ENCODE results near the gene GLO1.

Gene GLO1

DNA sequence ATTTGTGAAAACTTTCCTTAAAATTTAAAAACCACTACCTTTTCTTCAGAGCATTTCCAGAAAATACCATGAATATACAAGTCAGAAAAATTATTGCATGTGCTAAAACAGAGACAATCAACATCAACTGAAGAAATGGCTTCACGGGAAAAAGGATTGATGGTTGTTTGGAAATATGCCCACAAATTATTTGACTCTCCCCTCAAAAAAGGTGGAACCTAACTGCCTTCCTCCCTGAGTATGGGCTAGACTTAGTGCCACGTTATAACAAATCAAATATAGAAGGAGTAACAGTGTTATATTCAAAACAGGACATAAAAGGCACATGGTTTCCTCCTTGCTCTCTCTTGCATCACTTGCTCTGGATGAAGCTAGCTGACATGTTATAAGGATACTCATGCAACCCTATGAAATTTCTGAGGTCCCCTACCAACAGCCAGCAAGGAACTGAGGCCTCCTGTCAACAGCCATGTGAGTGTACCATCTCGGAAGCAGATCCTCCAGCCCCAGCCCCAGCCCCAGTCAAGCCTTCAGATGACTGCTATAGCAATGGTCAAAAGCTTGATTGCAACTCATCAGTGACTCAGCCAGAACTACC lies 71.7 kb downstream of the GLO1 start:
- TF ChIP-seq, protein P1, sequence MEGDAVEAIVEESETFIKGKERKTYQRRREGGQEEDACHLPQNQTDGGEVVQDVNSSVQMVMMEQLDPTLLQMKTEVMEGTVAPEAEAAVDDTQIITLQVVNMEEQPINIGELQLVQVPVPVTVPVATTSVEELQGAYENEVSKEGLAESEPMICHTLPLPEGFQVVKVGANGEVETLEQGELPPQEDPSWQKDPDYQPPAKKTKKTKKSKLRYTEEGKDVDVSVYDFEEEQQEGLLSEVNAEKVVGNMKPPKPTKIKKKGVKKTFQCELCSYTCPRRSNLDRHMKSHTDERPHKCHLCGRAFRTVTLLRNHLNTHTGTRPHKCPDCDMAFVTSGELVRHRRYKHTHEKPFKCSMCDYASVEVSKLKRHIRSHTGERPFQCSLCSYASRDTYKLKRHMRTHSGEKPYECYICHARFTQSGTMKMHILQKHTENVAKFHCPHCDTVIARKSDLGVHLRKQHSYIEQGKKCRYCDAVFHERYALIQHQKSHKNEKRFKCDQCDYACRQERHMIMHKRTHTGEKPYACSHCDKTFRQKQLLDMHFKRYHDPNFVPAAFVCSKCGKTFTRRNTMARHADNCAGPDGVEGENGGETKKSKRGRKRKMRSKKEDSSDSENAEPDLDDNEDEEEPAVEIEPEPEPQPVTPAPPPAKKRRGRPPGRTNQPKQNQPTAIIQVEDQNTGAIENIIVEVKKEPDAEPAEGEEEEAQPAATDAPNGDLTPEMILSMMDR (IDR thresholded peaks at IDR 0.05), result no peak
